CD4-positive, alpha-beta T cell (primary cell): Measurements from ENCODE around the gene TRAFD1. TPM values are rescaled to one million over a fixed set of nuclear protein-coding genes. Genes with fewer than 3 reads are reported as not detected.

Experiments
- ATAC-seq: fragments of 200-7000 bp; cut with Tn5 transposase; one replicate; pipeline ENCODE4 v1.10.0; 2022; ENCODE audit warnings: mild to moderate bottlenecking; ENCODE audit not compliant: poor library complexity
- CTCF ChIA-PET: fragments of 350-600 bp; sonication (Branson Sonifier 250); formaldehyde crosslinking; loops from one replicate; lab custom pipeline; 2021; ENCODE audit warnings: antibody characterized with exemption, inconsistent platforms; lab: Charles Lee
- POLR2A ChIA-PET: fragments of 350-600 bp; sonication (Branson Sonifier 250); formaldehyde crosslinking; loops from one replicate; lab custom pipeline; 2021; ENCODE audit warnings: antibody characterized with exemption, inconsistent platforms; lab: Charles Lee
- DNase-seq, 14 experiments: peaks; one replicate each; pipeline ENCODE4 v3.0.0-alpha.2; 2013 to 2020; ENCODE audit warnings: mixed read lengths in 2 of 14
- H3K27ac ChIP-seq, 2 donors: one replicate each; pipeline versions ENCODE4 v1.5.1 to v1.7.0; 2013; ENCODE audit warnings: low read length in 2 of 2, low read depth in 1 of 2, mild to moderate bottlenecking in 1 of 2
- H3K27me3 ChIP-seq, 2 experiments: 1 replicate in 1 of 2; 2 replicates in 1 of 2; pipeline versions ENCODE4 v1.6.1 to v1.7.0; 2013; ENCODE audit warnings: low read length in 2 of 2, control low read depth in 1 of 2, mild to moderate bottlenecking in 1 of 2, moderate library complexity in 1 of 2; ENCODE audit not compliant: insufficient read depth in 2 of 2, control insufficient read depth in 1 of 2
- H3K36me3 ChIP-seq: one replicate; pipeline ENCODE4 v1.6.1; 2013; ENCODE audit warnings: low read length, control low read depth; ENCODE audit not compliant: insufficient read depth
- H3K4me1 ChIP-seq: one replicate; pipeline ENCODE4 v1.6.1; 2013; ENCODE audit warnings: low read length, control low read depth; ENCODE audit not compliant: insufficient read depth
- H3K4me3 ChIP-seq: one replicate; pipeline ENCODE4 v1.5.1; 2013; ENCODE audit warnings: mild to moderate bottlenecking, low read length, moderate library complexity
- H3K9me3 ChIP-seq, 2 experiments: 1 replicate in 1 of 2; 2 replicates in 1 of 2; pipeline versions ENCODE4 v1.6.1 to v1.7.0; 2013; ENCODE audit warnings: low read length in 2 of 2, mild to moderate bottlenecking in 2 of 2, control low read depth in 1 of 2, moderate library complexity in 1 of 2; ENCODE audit not compliant: control insufficient read depth in 1 of 2, insufficient read depth in 1 of 2
- H3K27ac Mint-ChIP-seq: one replicate; pipeline ENCODE4 v1.8.0; 2020; ENCODE audit warnings: mixed read lengths
- H3K27me3 Mint-ChIP-seq: one replicate; pipeline ENCODE4 v1.8.0; 2021; ENCODE audit warnings: mixed read lengths
- H3K36me3 Mint-ChIP-seq: one replicate; pipeline ENCODE4 v1.8.0; 2021; ENCODE audit warnings: low read depth, mixed read lengths
- H3K4me1 Mint-ChIP-seq: one replicate; pipeline ENCODE4 v1.8.0; 2021; ENCODE audit warnings: low read depth, mixed read lengths
- H3K4me3 Mint-ChIP-seq: one replicate; pipeline ENCODE4 v1.8.0; 2020; ENCODE audit warnings: mild to moderate bottlenecking, mixed read lengths
- H3K9me3 Mint-ChIP-seq: one replicate; pipeline ENCODE4 v1.8.0; 2020; ENCODE audit warnings: mixed read lengths
- intact Hi-C, 2 experiments: fragments of 100-400 bp; cut with DNase I in 1 of 2; cut with micrococcal nuclease in 1 of 2; formaldehyde crosslinking; loops; one replicate each; pipeline versions ENCODE4 v1.15.1 to v1.9.0; 2023 to 2025; cut with DNase I, micrococcal nuclease
- total RNA-seq, 174 experiments: library from RNA in 2 of 174; stranded (reverse) in 2 of 174; gene quantifications; one replicate each; pipeline ENCODE4 v1.2.3 and lab custom pipeline; 2021 to 2026
- TF ChIP-seq, protein P1 (sequence below): fragments of 200-600 bp; IDR thresholded peaks from one replicate; pipeline ENCODE4 v1.8.0; 2022; ENCODE audit warnings: antibody characterized with exemption, mild to moderate bottlenecking

TRAFD1 gene
- total RNA-seq, 2 experiments from 2014 or later, result 19.6 to 20.4 TPM

DNA sequence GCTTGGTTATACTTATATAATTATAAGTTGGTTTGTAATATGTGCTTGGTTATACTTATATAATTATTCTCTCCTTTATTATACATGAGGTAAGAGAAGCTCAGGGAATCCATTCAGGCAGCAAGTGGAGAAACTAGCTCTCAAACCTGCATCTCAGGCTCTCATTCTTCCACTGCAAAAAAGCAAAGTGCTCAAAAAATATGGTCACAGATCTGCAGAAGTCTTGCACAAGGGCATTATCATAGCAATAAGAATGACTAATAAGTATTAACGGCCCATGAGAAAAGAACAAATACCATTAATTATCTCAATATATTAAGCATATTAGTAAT, 476 bp upstream of the TRAFD1 start:
- H3K36me3 Mint-ChIP-seq, result no peaks in the 10 kb centered on the region
- Histone ChIP-seq H3K27ac (no peak overlapping the region), H3K36me3 (no peaks in the 10 kb centered on the region), H3K27me3 (no peaks in the 10 kb centered on the region), H3K4me3 (peak overlapping the region; percentile 73), H3K9me3 (no peaks in the 10 kb centered on the region), H3K4me1 (peaks cover 42% of the 10 kb centered on the region)
- DNase-seq (no peak), ATAC-seq (no peak)
- CTCF ChIA-PET, result interaction anchor here (0.8 to 1.1 kb wide), 4 partner anchors 16 to 111 kb away, joined by 3 to 5 read pairs (median 3); partner anchors contain the start of gene NAA25
- H3K4me1 Mint-ChIP-seq, result peaks cover 38% of the 10 kb centered on the region
- H3K27ac Mint-ChIP-seq, result peak overlapping the region; percentile 76
- POLR2A ChIA-PET, result interaction anchor here (0.7 to 3.7 kb wide), 13 partner anchors 9 to 1390 kb away, joined by 3 to 81 read pairs (median 4); partner anchors contain the start of genes ACAD10, BRAP, ERP29 and MAPKAPK5
- TF ChIP-seq, protein P1, sequence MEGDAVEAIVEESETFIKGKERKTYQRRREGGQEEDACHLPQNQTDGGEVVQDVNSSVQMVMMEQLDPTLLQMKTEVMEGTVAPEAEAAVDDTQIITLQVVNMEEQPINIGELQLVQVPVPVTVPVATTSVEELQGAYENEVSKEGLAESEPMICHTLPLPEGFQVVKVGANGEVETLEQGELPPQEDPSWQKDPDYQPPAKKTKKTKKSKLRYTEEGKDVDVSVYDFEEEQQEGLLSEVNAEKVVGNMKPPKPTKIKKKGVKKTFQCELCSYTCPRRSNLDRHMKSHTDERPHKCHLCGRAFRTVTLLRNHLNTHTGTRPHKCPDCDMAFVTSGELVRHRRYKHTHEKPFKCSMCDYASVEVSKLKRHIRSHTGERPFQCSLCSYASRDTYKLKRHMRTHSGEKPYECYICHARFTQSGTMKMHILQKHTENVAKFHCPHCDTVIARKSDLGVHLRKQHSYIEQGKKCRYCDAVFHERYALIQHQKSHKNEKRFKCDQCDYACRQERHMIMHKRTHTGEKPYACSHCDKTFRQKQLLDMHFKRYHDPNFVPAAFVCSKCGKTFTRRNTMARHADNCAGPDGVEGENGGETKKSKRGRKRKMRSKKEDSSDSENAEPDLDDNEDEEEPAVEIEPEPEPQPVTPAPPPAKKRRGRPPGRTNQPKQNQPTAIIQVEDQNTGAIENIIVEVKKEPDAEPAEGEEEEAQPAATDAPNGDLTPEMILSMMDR, result no peak
- no peaks in the 10 kb centered on the region for H3K27me3 Mint-ChIP-seq
- intact Hi-C loops, result loop anchor here in 1 of 2 experiments (1.0 kb wide), 2 partner anchors 17 to 109 kb away; partner anchors contain the start of gene NAA25
- peak overlapping the region; percentile 87 for H3K4me3 Mint-ChIP-seq
- no peaks in the 10 kb centered on the region for H3K9me3 Mint-ChIP-seq

DNA sequence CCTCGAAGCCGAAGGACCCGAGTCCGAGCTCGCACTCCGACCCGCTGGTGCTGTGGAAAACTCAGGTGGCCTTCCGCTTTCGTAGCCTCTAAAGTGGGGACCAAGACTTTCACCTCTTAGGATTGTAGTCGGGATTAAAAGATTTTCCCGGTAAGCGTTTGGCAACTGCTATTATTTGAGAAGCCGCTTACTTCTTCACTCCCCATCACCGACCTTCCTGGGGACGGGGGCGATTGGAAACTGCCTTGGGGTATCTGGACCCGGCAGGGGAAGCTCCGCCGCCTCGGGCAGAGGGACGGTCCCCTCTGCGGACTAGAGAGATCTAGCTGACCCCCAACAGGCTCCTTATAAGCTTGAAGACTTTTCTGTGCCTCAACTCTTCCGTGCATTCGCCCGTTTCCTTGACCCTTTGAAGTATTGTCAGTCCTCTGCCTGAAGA, 659 bp downstream of the TRAFD1 start:
- Mint-ChIP-seq H3K27me3 (no peaks in the 10 kb centered on the region), H3K36me3 (peaks cover under 1% of the 10 kb centered on the region), H3K9me3 (no peaks in the 10 kb centered on the region), H3K27ac (peak overlapping the region; percentile 76), H3K4me1 (peaks cover 49% of the 10 kb centered on the region), H3K4me3 (peak overlapping the region; percentile 87)
- Histone ChIP-seq H3K4me3 (peak overlapping the region; percentile 73), H3K27ac (peak overlapping the region; percentile 49 to 68), H3K9me3 (no peaks in the 10 kb centered on the region), H3K27me3 (no peaks in the 10 kb centered on the region), H3K36me3 (no peaks in the 10 kb centered on the region), H3K4me1 (peaks cover 45% of the 10 kb centered on the region)
- intact Hi-C loops, result loop anchor here in 1 of 2 experiments (1.0 kb wide), 1 partner anchor 18 kb away; the partner anchor contains the start of gene NAA25
- TF ChIP-seq, protein P1, result no peak
- POLR2A ChIA-PET, result interaction anchor here (0.6 to 3.7 kb wide), 11 partner anchors 10 to 738 kb away, joined by 3 to 81 read pairs (median 5); partner anchors contain the start of genes ACAD10, BRAP, ERP29 and MAPKAPK5
- CTCF ChIA-PET, result interaction anchor here (0.6 kb wide), 1 partner anchor 269 kb away, joined by 3 read pairs; no protein-coding TSS in a partner anchor
- DNase-seq (peak in 2 of 14 experiments; percentile 17 to 32), ATAC-seq (no peak)

DNA sequence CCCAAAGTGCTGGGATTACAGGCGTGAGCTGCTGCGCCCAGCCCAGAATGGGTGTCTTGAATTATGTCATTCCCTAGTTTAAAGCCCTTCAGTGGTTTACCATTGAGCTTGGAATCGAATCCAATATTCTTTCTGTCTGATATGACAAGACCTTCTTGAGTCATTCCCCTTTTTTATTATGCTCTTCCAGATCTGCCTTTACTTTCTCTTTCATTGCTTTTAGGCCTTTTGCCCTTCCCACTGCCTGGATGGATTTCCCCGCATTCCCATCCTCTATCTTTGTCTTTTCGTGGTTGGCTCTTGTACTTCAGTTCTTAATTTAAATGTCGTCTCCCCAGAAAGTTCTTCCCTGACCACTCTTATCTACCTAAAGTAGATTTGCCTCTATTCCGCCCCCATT, 1.6 kb downstream of the TRAFD1 start:
- no peak overlapping the region for H3K27ac ChIP-seq
- H3K4me1 ChIP-seq, result peaks cover 45% of the 10 kb centered on the region
- H3K4me3 ChIP-seq, result no peak overlapping the region
- no peaks in the 10 kb centered on the region for H3K27me3 ChIP-seq
- Mint-ChIP-seq H3K27me3 (no peaks in the 10 kb centered on the region), H3K4me3 (peak overlapping the region; percentile 87), H3K36me3 (peaks cover 3% of the 10 kb centered on the region), H3K4me1 (peaks cover 58% of the 10 kb centered on the region), H3K27ac (peak overlapping the region; percentile 76), H3K9me3 (no peaks in the 10 kb centered on the region)
- POLR2A ChIA-PET, result interaction anchor here (0.6 to 3.7 kb wide), 3 partner anchors 19 to 114 kb away, joined by 3 to 81 read pairs (median 4); partner anchors contain the start of genes ERP29, NAA25 and TMEM116
- DNase-seq (no peak), ATAC-seq (no peak)
- TF ChIP-seq, protein P1, result no peak
- H3K36me3 ChIP-seq, result no peaks in the 10 kb centered on the region
- CTCF ChIA-PET, result no interaction called here
- intact Hi-C loops, result no loop called here
- H3K9me3 ChIP-seq, result no peaks in the 10 kb centered on the region
